ENCODE data around the gene XIAP.
"Not testable (repeated sequence)": the region's sequence is repeated elsewhere in the genome, so short reads cannot be mapped to it uniquely, and the experiment has no call there.

Gene XIAP

GRCh38 chrX:123835661-123836371 is 24.0 kb upstream of the XIAP start:
- Histone ChIP-seq H3K36me3 (ENCODE audit: insufficient read depth, low read length) (no peaks in the 10 kb centered on the region), H4K20me1 (ENCODE audit: insufficient read depth, low read length, poor library complexity, severe bottlenecking) (no peaks in the 10 kb centered on the region), H3K9ac (ENCODE audit: low read depth, low read length, poor library complexity, severe bottlenecking) (no peak overlapping the region), H3K27me3 (ENCODE audit: insufficient read depth, low read length, poor library complexity, severe bottlenecking) (no peaks in the 10 kb centered on the region), H2AFZ (ENCODE audit: low read length) (no peak overlapping the region), H3K79me2 (ENCODE audit: insufficient read depth, low read length) (no peaks in the 10 kb centered on the region), H3K9me2 (replicated peaks; ENCODE audit: low read depth, low read length) (no peaks in the 10 kb centered on the region), H3K4me2 (ENCODE audit: low read depth, low read length, poor library complexity, severe bottlenecking) (no peak overlapping the region), H3K4me1 (ENCODE audit: insufficient read depth, low read length, poor library complexity, severe bottlenecking) (no peaks in the 10 kb centered on the region), H3K9me3 (ENCODE audit: insufficient read depth, low read depth, low read length) (no peaks in the 10 kb centered on the region), H3F3A (ENCODE audit: low read depth) (no peaks in the 10 kb centered on the region), H3K4me3 (ENCODE audit: low read length, poor library complexity, severe bottlenecking) (no peak overlapping the region)
- TF ChIP-seq CTCF (conservative IDR thresholded peaks at IDR 0.05; ENCODE audit: low read length) = no peak

GRCh38 chrX:123845129-123845528 is 14.7 kb upstream of the XIAP start:
- H3K9me2 ChIP-seq (replicated peaks; ENCODE audit: low read depth, low read length); H3K9me3 ChIP-seq (ENCODE audit: insufficient read depth, low read depth, low read length); H3K4me3 ChIP-seq (ENCODE audit: low read length, poor library complexity, severe bottlenecking); H3K4me2 ChIP-seq (ENCODE audit: low read depth, low read length, poor library complexity, severe bottlenecking); H3F3A ChIP-seq (ENCODE audit: low read depth); H3K79me2 ChIP-seq (ENCODE audit: insufficient read depth, low read length); H3K4me1 ChIP-seq (ENCODE audit: insufficient read depth, low read length, poor library complexity, severe bottlenecking); H4K20me1 ChIP-seq (ENCODE audit: insufficient read depth, low read length, poor library complexity, severe bottlenecking); H3K9ac ChIP-seq (ENCODE audit: low read depth, low read length, poor library complexity, severe bottlenecking); H3K36me3 ChIP-seq (ENCODE audit: insufficient read depth, low read length); H2AFZ ChIP-seq (ENCODE audit: low read length); H3K27me3 ChIP-seq (ENCODE audit: insufficient read depth, low read length, poor library complexity, severe bottlenecking): not testable (repeated sequence)

GRCh38 chrX:123846577-123847038 is 13.2 kb upstream of the XIAP start:
- no peaks in the 10 kb centered on the region for H3K9me3 ChIP-seq (ENCODE audit: insufficient read depth, low read depth, low read length)
- TF ChIP-seq CTCF (conservative IDR thresholded peaks at IDR 0.05; ENCODE audit: low read length) = no peak
- TF ChIP-seq EZH2phosphoT487 (IDR thresholded peaks at IDR 0.05; ENCODE audit: borderline replicate concordance) = no peak
- no peak overlapping the region for H2AFZ ChIP-seq (ENCODE audit: low read length)
- H3K4me2 ChIP-seq (ENCODE audit: low read depth, low read length, poor library complexity, severe bottlenecking) = no peak overlapping the region
- H3K4me1 ChIP-seq (ENCODE audit: insufficient read depth, low read length, poor library complexity, severe bottlenecking) = no peaks in the 10 kb centered on the region
- H3K4me3 ChIP-seq (ENCODE audit: low read length, poor library complexity, severe bottlenecking) = no peak overlapping the region
- H4K20me1 ChIP-seq (ENCODE audit: insufficient read depth, low read length, poor library complexity, severe bottlenecking) = no peaks in the 10 kb centered on the region
- H3F3A ChIP-seq (ENCODE audit: low read depth) = no peaks in the 10 kb centered on the region
- H3K36me3 ChIP-seq (ENCODE audit: insufficient read depth, low read length) = no peaks in the 10 kb centered on the region
- H3K27me3 ChIP-seq (ENCODE audit: insufficient read depth, low read length, poor library complexity, severe bottlenecking) = no peaks in the 10 kb centered on the region
- no peaks in the 10 kb centered on the region for H3K9me2 ChIP-seq (replicated peaks; ENCODE audit: low read depth, low read length)
- H3K9ac ChIP-seq (ENCODE audit: low read depth, low read length, poor library complexity, severe bottlenecking) = no peak overlapping the region
- H3K79me2 ChIP-seq (ENCODE audit: insufficient read depth, low read length) = no peaks in the 10 kb centered on the region

- no peaks in the 10 kb centered on the region for H3K9me3 ChIP-seq (ENCODE audit: insufficient read depth, low read depth, low read length)
- H3K36me3 ChIP-seq (ENCODE audit: insufficient read depth, low read length) = no peaks in the 10 kb centered on the region
- H3K79me2 ChIP-seq (ENCODE audit: insufficient read depth, low read length) = no peaks in the 10 kb centered on the region
- H3F3A ChIP-seq (ENCODE audit: low read depth) = no peaks in the 10 kb centered on the region
- H3K4me3 ChIP-seq (ENCODE audit: low read length, poor library complexity, severe bottlenecking) = no peak overlapping the region
- no peaks in the 10 kb centered on the region for H3K27me3 ChIP-seq (ENCODE audit: insufficient read depth, low read length, poor library complexity, severe bottlenecking)
- H4K20me1 ChIP-seq (ENCODE audit: insufficient read depth, low read length, poor library complexity, severe bottlenecking) = no peaks in the 10 kb centered on the region
- no peaks in the 10 kb centered on the region for H3K4me1 ChIP-seq (ENCODE audit: insufficient read depth, low read length, poor library complexity, severe bottlenecking)
- no peak overlapping the region for H3K4me2 ChIP-seq (ENCODE audit: low read depth, low read length, poor library complexity, severe bottlenecking)
- no peaks in the 10 kb centered on the region for H3K9me2 ChIP-seq (replicated peaks; ENCODE audit: low read depth, low read length)
- H3K9ac ChIP-seq (ENCODE audit: low read depth, low read length, poor library complexity, severe bottlenecking) = no peak overlapping the region
- H2AFZ ChIP-seq (ENCODE audit: low read length) = no peak overlapping the region
- TF ChIP-seq CTCF (conservative IDR thresholded peaks at IDR 0.05; ENCODE audit: low read length) (no peak), EZH2phosphoT487 (IDR thresholded peaks at IDR 0.05; ENCODE audit: borderline replicate concordance) (no peak)
These were observed 12.8 kb upstream of the XIAP start for GRCh38 chrX:123847056-123847455.

All from Loucy (cell line).